ENCODE data around the gene OR8B12.

OR8B12 gene

DNA sequence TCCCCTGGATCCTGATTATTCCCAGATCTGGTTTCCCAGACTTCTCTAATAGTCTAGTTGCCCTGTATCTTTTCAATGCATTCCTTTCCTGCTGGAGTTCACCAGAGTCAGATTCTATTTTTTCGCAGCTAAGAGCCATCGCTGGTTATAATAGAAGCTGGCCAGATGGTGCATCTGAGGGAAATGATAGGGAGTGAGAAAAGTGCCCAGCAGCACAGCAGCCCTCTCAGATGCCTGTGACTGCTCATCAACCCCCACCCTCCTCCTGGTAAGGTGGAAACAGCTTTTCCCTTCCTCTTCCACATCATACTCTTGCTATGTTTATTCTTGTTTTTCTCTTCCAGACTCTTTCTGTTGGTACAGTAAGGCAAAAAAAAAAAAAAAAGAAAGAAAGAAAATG is 39.1 kb upstream of the OR8B12 start:
- TF ChIP-seq, protein P1, sequence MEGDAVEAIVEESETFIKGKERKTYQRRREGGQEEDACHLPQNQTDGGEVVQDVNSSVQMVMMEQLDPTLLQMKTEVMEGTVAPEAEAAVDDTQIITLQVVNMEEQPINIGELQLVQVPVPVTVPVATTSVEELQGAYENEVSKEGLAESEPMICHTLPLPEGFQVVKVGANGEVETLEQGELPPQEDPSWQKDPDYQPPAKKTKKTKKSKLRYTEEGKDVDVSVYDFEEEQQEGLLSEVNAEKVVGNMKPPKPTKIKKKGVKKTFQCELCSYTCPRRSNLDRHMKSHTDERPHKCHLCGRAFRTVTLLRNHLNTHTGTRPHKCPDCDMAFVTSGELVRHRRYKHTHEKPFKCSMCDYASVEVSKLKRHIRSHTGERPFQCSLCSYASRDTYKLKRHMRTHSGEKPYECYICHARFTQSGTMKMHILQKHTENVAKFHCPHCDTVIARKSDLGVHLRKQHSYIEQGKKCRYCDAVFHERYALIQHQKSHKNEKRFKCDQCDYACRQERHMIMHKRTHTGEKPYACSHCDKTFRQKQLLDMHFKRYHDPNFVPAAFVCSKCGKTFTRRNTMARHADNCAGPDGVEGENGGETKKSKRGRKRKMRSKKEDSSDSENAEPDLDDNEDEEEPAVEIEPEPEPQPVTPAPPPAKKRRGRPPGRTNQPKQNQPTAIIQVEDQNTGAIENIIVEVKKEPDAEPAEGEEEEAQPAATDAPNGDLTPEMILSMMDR (IDR thresholded peaks at IDR 0.05; ENCODE audit: low read length, missing control alignments) = no peak

DNA sequence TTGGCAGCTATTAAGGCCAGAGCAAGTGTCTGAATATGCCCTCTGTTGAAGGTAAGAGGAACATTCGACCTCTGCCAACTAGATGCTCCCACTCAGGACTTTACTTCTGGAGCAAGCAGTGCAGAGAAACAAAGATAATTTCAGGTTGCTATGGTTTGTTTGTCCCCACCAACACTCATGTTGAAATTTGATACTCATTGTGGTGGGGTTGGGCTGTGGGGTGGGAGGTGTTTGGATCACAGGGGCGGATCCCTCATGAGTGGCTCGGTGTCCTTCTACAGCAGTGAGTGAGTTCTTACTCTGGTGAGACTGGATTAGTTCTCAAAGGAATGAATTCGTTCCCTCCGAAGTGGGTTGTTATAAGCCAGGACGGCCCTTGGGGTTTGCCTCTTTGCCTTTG is 38.4 kb upstream of the OR8B12 start:
- TF ChIP-seq, protein P1 (IDR thresholded peaks at IDR 0.05; ENCODE audit: low read length, missing control alignments) = no peak
- no peak overlapping the region for H3K4me3 ChIP-seq (replicated peaks; ENCODE audit: low read depth, low read length)
- no peak for DNase-seq (ENCODE audit: low read depth)

More for the DNA sequence above, 39.1 kb upstream of the OR8B12 start:
- no peak for DNase-seq (ENCODE audit: low read depth)
- H3K4me3 ChIP-seq (replicated peaks; ENCODE audit: low read depth, low read length) = no peak overlapping the region

DNA sequence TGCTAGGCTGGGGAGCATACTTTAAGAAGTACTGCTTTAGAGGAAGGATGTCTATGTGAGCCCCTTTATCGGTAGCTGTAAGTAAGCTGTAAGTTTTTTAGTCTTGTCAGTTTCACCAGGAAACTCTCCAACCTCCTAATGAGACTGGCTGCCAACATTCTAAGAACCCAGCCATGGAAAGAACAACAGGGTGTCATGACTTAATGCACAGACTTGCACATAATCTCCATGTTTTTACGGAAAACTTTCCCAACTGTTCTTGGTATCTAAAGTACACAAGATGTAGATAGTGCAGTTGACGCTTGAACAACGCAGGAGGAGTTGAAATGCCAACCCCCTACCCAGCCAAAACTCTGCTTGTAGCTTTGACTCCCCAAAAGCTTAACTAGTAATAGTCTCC is 35.3 kb upstream of the OR8B12 start:
- peak; percentile 23 for DNase-seq (ENCODE audit: low read depth)
- TF ChIP-seq, protein P1 (IDR thresholded peaks at IDR 0.05; ENCODE audit: low read length, missing control alignments) = no peak
- H3K4me3 ChIP-seq (replicated peaks; ENCODE audit: low read depth, low read length) = no peak overlapping the region

DNA sequence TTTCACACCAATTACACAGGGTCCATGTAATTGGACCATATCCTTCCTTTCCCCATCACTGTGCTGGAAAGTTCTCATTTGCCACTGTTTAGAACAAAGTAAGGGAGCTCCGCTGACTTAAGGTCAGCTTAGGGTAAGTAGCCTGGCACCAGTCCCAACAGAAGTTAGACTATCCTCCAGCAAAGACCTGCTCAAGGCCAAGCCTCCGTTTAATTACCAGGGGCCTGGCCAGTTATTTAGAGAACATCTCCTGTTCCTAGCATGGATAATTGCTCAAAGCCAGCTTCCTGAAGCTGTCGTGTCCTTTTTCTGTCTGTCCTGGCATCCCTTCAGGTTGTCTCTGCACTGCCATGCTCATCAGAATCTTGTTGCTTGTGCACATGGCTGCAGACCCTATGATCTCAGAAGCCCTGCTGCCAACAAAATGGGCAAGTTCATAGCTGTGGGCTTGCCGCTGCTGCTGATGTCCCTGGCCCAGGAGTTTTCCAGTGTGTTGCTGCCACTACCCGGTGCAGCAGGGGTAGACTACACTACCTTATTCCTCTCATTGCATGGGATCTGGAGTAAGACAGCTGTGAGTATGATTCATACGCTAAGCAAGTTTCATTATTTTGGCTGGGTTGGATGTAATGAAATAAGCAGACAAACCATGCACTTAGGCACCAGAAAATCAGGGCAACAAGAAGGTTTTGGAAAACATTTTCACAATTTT is 34.4 kb upstream of the OR8B12 start:
- TF ChIP-seq, protein P1 (IDR thresholded peaks at IDR 0.05; ENCODE audit: low read length, missing control alignments) = no peak
- DNase-seq (ENCODE audit: low read depth) = no peak
- H3K4me3 ChIP-seq (replicated peaks; ENCODE audit: low read depth, low read length) = no peak overlapping the region

DNA sequence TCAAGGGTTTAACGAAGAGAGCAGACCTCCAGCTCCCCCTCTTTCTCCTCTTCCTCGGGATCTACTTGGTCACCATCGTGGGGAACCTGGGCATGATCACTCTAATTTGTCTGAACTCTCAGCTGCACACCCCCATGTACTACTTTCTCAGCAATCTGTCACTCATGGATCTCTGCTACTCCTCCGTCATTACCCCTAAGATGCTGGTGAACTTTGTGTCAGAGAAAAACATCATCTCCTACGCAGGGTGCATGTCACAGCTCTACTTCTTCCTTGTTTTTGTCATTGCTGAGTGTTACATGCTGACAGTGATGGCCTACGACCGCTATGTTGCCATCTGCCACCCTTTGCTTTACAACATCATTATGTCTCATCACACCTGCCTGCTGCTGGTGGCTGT is 26.7 kb upstream of the OR8B12 start:
- no peak overlapping the region for H3K4me3 ChIP-seq (replicated peaks; ENCODE audit: low read depth, low read length)
- no peak for DNase-seq (ENCODE audit: low read depth)
- TF ChIP-seq, protein P1 (IDR thresholded peaks at IDR 0.05; ENCODE audit: low read length, missing control alignments) = no peak

DNA sequence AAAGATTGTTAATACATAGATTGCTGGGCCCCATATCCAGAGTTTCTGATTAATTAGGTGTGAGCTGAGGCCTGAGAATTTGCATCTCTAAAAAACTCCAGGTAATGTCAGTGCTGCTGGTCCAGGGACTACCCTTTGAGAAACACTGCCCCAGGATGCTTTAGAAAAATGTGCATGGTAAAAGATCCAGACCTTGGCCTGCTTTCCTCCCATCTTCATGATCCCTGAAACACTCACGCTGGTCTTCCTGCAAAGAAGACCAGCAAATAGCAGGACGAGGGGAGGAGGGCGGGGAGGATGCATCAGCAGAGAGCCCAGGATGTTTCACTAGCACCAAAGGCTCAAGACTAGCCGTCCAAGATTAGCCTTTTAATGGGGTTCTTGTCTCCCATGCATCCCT is 26.2 kb upstream of the OR8B12 start, which contains the start of gene OR8A1:
Gene OR8A1 (plus strand): TSS at position 301 of the 400 bp plus-strand sequence. CDS start 123 bp downstream, outside the sequence.
- DNase-seq (ENCODE audit: low read depth) = no peak
- TF ChIP-seq, protein P1 (IDR thresholded peaks at IDR 0.05; ENCODE audit: low read length, missing control alignments) = no peak
- H3K4me3 ChIP-seq (replicated peaks; ENCODE audit: low read depth, low read length) = no peak within 1 kb of the TSS

DNA sequence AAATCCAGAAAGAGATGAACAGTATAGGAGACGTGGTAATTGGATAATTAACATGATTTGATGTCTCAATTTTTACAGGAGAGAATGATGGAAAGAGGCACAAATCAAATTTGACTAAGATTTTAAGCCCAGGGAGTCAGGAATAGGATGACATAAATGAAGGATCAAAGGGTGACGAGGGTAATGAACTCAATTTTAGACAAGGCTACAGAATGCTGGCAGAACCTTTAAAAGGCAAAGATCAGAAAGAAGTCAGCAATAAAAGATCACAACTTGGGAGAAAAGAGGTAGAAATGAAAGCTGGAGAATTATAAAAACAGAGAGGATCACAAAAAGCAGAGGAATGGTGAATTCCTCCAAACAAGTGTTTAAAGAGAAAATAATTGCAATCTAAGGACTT is 13.4 kb upstream of the OR8B12 start:
- no peak overlapping the region for H3K4me3 ChIP-seq (replicated peaks; ENCODE audit: low read depth, low read length)
- TF ChIP-seq, protein P1 (IDR thresholded peaks at IDR 0.05; ENCODE audit: low read length, missing control alignments) = no peak
- no peak for DNase-seq (ENCODE audit: low read depth)

Data from fibroblast of pulmonary artery (primary cell).